ENCODE data around the gene RCSD1.

- no peak for TF ChIP-seq CTCF (IDR thresholded peaks at IDR 0.05; ENCODE audit: low read length)
- TF ChIP-seq EZH2 (IDR thresholded peaks at IDR 0.05; ENCODE audit: borderline replicate concordance, low read length) = no peak
These were observed 92.8 kb downstream of the RCSD1 start for GRCh38 chr1:167722870-167723251.

Measured in OCI-LY1 (cell line).